ENCODE data around the gene SAMD4B. TPM values are rescaled to one million over a fixed set of nuclear protein-coding genes. Genes with fewer than 3 reads are reported as not detected.

The SAMD4B gene, protein sequence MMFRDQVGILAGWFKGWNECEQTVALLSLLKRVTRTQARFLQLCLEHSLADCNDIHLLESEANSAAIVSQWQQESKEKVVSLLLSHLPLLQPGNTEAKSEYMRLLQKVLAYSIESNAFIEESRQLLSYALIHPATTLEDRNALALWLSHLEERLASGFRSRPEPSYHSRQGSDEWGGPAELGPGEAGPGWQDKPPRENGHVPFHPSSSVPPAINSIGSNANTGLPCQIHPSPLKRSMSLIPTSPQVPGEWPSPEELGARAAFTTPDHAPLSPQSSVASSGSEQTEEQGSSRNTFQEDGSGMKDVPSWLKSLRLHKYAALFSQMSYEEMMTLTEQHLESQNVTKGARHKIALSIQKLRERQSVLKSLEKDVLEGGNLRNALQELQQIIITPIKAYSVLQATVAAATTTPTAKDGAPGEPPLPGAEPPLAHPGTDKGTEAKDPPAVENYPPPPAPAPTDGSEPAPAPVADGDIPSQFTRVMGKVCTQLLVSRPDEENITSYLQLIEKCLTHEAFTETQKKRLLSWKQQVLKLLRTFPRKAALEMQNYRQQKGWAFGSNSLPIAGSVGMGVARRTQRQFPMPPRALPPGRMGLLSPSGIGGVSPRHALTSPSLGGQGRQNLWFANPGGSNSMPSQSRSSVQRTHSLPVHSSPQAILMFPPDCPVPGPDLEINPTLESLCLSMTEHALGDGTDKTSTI
- total RNA-seq = 123 and 133 TPM in 2 replicates

GRCh38 chr19:39341719-39342604 lies at the start of gene SAMD4B:
SAMD4B (plus strand) TSS chr19:39342421; CDS start chr19:39356894, 14,473 bp downstream.
- DNase-seq (ENCODE audit: low read depth) = peak; percentile 71
- Histone ChIP-seq H3K4me3 (ENCODE audit: low read depth, low read length) (peak within 1 kb of the TSS; percentile 93), H3K27me3 (ENCODE audit: control insufficient read depth, insufficient read depth, low read length) (no peaks in the 10 kb centered on the region), H3K36me3 (ENCODE audit: control insufficient read depth, insufficient read depth, low read length) (no peaks in the 10 kb centered on the region)
- peak; percentile 63 for TF ChIP-seq CTCF (IDR thresholded peaks at IDR 0.05; ENCODE audit: insufficient read depth, low read length, poor library complexity, severe bottlenecking)

DNA sequence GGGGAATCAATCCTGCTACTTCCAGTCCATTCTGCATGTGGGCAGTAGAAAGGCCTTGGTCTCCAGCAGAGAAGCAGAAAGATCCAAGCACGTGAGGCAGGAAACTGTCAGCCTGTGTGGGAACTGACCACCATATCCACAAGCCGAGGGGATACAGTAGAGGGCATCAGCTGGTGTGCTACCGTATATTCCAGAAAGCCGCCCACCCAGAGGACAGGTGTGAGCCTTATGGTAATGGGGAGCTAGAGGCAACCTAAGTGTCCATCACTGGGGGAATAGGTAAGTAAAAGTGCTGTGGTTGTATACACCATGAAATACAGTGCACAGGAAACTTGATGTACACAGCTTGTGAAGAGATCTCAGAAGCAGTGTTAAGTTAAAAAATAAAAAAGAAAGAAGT lies 48.8 kb upstream of the SAMD4B start:
- Histone ChIP-seq H3K36me3 (ENCODE audit: control insufficient read depth, insufficient read depth, low read length) (no peaks in the 10 kb centered on the region), H3K27me3 (ENCODE audit: control insufficient read depth, insufficient read depth, low read length) (peaks cover 14% of the 10 kb centered on the region), H3K4me3 (ENCODE audit: low read depth, low read length) (no peak overlapping the region)
- no peak for TF ChIP-seq CTCF (IDR thresholded peaks at IDR 0.05; ENCODE audit: insufficient read depth, low read length, poor library complexity, severe bottlenecking)
- DNase-seq (ENCODE audit: low read depth) = no peak

DNA sequence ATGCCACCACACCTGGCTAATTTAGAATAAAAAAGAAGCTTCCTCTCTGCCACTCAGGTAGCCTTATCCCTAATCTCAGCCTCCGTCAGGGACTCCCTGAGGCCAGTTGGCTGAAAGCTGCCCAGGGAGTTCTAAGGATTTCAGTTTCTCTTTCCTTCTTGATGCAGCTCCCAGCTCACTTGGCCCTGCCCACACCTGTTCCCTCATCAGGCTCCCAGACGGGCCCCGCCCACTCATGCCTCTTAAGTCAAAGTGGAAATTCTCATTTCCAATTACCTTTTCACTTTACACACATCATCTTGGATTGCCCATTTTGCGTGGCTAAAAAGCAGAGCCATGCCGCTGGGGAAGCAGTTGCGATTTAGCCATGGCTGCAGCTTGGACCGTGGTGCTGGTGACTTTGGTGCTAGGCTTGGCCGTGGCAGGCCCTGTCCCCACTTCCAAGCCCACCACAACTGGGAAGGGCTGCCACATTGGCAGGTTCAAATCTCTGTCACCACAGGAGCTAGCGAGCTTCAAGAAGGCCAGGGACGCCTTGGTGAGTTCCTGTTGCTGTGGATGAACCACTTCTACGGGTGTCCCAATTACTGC lies 46.1 kb upstream of the SAMD4B start, which contains the start of gene IFNL1:
TSS of gene IFNL1 (plus strand) at position 353 of the 591 bp plus-strand sequence. CDS start at position 368, 15 bp downstream.
- TF ChIP-seq CTCF (IDR thresholded peaks at IDR 0.05; ENCODE audit: insufficient read depth, low read length, poor library complexity, severe bottlenecking) = no peak
- no peaks in the 10 kb centered on the region for H3K36me3 ChIP-seq (ENCODE audit: control insufficient read depth, insufficient read depth, low read length)
- H3K4me3 ChIP-seq (ENCODE audit: low read depth, low read length) = no peak within 1 kb of the TSS
- DNase-seq (ENCODE audit: low read depth) = no peak
- peaks cover 10% of the 10 kb centered on the region for H3K27me3 ChIP-seq (ENCODE audit: control insufficient read depth, insufficient read depth, low read length)

DNA sequence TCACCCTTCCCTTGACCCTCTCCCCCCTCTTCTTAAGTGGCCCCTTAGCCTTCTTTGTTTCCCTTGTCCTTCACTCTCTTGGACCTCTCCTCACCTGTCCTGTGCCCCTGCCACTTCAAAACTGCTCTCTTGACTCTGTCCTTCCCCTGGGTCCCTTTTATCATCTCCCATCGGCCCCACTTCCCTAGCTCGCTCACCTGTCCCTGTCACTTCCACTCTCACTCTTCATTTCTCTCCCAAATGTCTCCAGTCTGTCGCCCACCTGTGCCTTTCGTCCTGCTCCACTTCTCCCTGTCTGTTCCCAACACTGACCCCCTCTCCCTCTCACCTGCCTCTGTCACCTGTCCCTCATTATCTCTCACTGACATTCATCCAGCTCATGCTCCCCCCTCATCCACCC lies 45.3 kb upstream of the SAMD4B start:
- peaks cover 7% of the 10 kb centered on the region for H3K27me3 ChIP-seq (ENCODE audit: control insufficient read depth, insufficient read depth, low read length)
- H3K4me3 ChIP-seq (ENCODE audit: low read depth, low read length) = no peak overlapping the region
- no peaks in the 10 kb centered on the region for H3K36me3 ChIP-seq (ENCODE audit: control insufficient read depth, insufficient read depth, low read length)
- DNase-seq (ENCODE audit: low read depth) = no peak
- no peak for TF ChIP-seq CTCF (IDR thresholded peaks at IDR 0.05; ENCODE audit: insufficient read depth, low read length, poor library complexity, severe bottlenecking)

DNA sequence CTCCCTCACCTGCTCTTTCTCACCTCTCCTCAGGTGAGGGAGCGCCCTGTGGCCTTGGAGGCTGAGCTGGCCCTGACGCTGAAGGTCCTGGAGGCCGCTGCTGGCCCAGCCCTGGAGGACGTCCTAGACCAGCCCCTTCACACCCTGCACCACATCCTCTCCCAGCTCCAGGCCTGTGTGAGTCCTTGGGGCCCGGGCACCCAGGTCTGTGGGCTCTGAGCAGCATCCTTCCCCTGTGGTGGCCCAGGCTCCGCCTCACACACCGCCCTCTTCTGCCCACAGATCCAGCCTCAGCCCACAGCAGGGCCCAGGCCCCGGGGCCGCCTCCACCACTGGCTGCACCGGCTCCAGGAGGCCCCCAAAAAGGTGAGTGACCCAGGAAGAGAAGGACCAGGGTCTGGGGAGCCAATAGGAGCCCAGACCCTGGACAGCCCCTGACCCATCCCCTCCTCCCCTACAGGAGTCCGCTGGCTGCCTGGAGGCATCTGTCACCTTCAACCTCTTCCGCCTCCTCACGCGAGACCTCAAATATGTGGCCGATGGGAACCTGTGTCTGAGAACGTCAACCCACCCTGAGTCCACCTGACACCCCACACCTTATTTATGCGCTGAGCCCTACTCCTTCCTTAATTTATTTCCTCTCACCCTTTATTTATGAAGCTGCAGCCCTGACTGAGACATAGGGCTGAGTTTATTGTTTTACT lies 44.1 kb upstream of the SAMD4B start:
- H3K36me3 ChIP-seq (ENCODE audit: control insufficient read depth, insufficient read depth, low read length) = no peaks in the 10 kb centered on the region
- TF ChIP-seq CTCF (IDR thresholded peaks at IDR 0.05; ENCODE audit: insufficient read depth, low read length, poor library complexity, severe bottlenecking) = no peak
- peaks cover 9% of the 10 kb centered on the region for H3K27me3 ChIP-seq (ENCODE audit: control insufficient read depth, insufficient read depth, low read length)
- no peak overlapping the region for H3K4me3 ChIP-seq (ENCODE audit: low read depth, low read length)
- no peak for DNase-seq (ENCODE audit: low read depth)

All from kidney epithelial cell (primary cell).